ENCODE data around the gene GPATCH2L.

The GPATCH2L gene

GRCh38 chr14:76219873-76220272 is 68.2 kb downstream of the GPATCH2L start:
- CTCF ChIA-PET: interaction anchor here (1.1 to 1.5 kb wide), 3 partner anchors 11 to 127 kb away, joined by 3 to 4 read pairs (median 3); no protein-coding TSS in a partner anchor
- TF ChIP-seq CTCF (IDR thresholded peaks at IDR 0.05; ENCODE audit: control extremely low read depth, extremely low read depth, low read depth, missing control alignments): no peak
- POLR2A ChIA-PET: no interaction called here
- DNase-seq (ENCODE audit: extremely low spot score): no peak

- TF ChIP-seq CTCF (IDR thresholded peaks at IDR 0.05; ENCODE audit: control extremely low read depth, extremely low read depth, low read depth, missing control alignments): no peak
- no peak for DNase-seq (ENCODE audit: extremely low spot score)
- CTCF ChIA-PET: no interaction called here
- POLR2A ChIA-PET: no interaction called here
Measured at GRCh38 chr14:76227450-76228050, 75.8 kb downstream of the GPATCH2L start.

- ChIA-PET CTCF (no interaction called here), POLR2A (no interaction called here)
- DNase-seq (ENCODE audit: extremely low spot score): no peak
- no peak for TF ChIP-seq CTCF (IDR thresholded peaks at IDR 0.05; ENCODE audit: control extremely low read depth, extremely low read depth, low read depth, missing control alignments)
Measured at GRCh38 chr14:76228138-76228537, 76.4 kb downstream of the GPATCH2L start.

- TF ChIP-seq CTCF (IDR thresholded peaks at IDR 0.05; ENCODE audit: control extremely low read depth, extremely low read depth, low read depth, missing control alignments): no peak
- DNase-seq (ENCODE audit: extremely low spot score): no peak
- POLR2A ChIA-PET: no interaction called here
- CTCF ChIA-PET: no interaction called here
Measured at GRCh38 chr14:76232800-76233199, 81.1 kb downstream of the GPATCH2L start.

GRCh38 chr14:76235628-76236027 is 83.9 kb downstream of the GPATCH2L start:
- ChIA-PET CTCF (interaction anchor here (1.2 to 3.2 kb wide), 3 partner anchors 11 to 19 kb away, joined by 3 to 11 read pairs (median 4); no protein-coding TSS in a partner anchor), POLR2A (no interaction called here)
- DNase-seq (ENCODE audit: extremely low spot score): no peak
- TF ChIP-seq CTCF (IDR thresholded peaks at IDR 0.05; ENCODE audit: control extremely low read depth, extremely low read depth, low read depth, missing control alignments): no peak

- no peak for TF ChIP-seq CTCF (IDR thresholded peaks at IDR 0.05; ENCODE audit: control extremely low read depth, extremely low read depth, low read depth, missing control alignments)
- POLR2A ChIA-PET: no interaction called here
- CTCF ChIA-PET: interaction anchor here (1.0 to 3.2 kb wide), 4 partner anchors 10 to 115 kb away, joined by 3 to 11 read pairs (median 4); no protein-coding TSS in a partner anchor
- DNase-seq (ENCODE audit: extremely low spot score): peak; percentile 66
Measured at GRCh38 chr14:76236172-76237130, 84.7 kb downstream of the GPATCH2L start.

All from GM10248 (cell line).